KMS-11 (cell line): Measurements from ENCODE around the gene PAEP.

Experiments used
- H2AFZ ChIP-seq: fragments of 200-600 bp; sonication (generic); 2 replicates; pipeline ENCODE4 v1.6.1; 2016; ENCODE audit warnings: antibody characterized with exemption, mixed run types, low read depth
- H3K27ac ChIP-seq: fragments of 200-600 bp; sonication (generic); 2 replicates; pipeline ENCODE4 v1.6.1; 2016; ENCODE audit warnings: mild to moderate bottlenecking, mixed run types
- H3K27me3 ChIP-seq: fragments of 200-600 bp; sonication (generic); 2 replicates; pipeline ENCODE4 v1.6.1; 2017; ENCODE audit warnings: mild to moderate bottlenecking, low read depth, mixed run types, moderate library complexity; ENCODE audit not compliant: insufficient read depth
- H3K36me3 ChIP-seq: fragments of 200-600 bp; sonication (generic); 2 replicates; pipeline ENCODE4 v1.6.1; 2017; ENCODE audit warnings: mild to moderate bottlenecking, mixed run types; ENCODE audit not compliant: insufficient read depth
- H3K4me1 ChIP-seq: fragments of 200-600 bp; sonication (generic); 2 replicates; pipeline ENCODE4 v1.6.1; 2016; ENCODE audit warnings: mild to moderate bottlenecking, low read depth, mixed run types; ENCODE audit not compliant: poor library complexity, severe bottlenecking
- H3K4me2 ChIP-seq: fragments of 200-600 bp; sonication (generic); 2 replicates; pipeline ENCODE4 v1.7.0; 2016; ENCODE audit warnings: mild to moderate bottlenecking, mixed run types
- H3K4me3 ChIP-seq: fragments of 200-600 bp; sonication (generic); IDR thresholded peaks from 2 replicates; pipeline ENCODE4 v1.6.1; 2017; ENCODE audit warnings: low read depth, low read length, mixed read lengths; ENCODE audit not compliant: insufficient read depth
- H3K79me2 ChIP-seq: fragments of 200-600 bp; sonication (generic); 2 replicates; pipeline ENCODE4 v1.6.1; 2016; ENCODE audit warnings: low read depth, mixed run types; ENCODE audit not compliant: insufficient read depth
- H3K9ac ChIP-seq: fragments of 200-600 bp; sonication (generic); 2 replicates; pipeline ENCODE4 v1.6.1; 2016; ENCODE audit warnings: mild to moderate bottlenecking, mixed run types
- H4K20me1 ChIP-seq: fragments of 200-600 bp; sonication (generic); 2 replicates; pipeline ENCODE4 v1.6.1; 2016; ENCODE audit warnings: mild to moderate bottlenecking, mixed run types; ENCODE audit not compliant: insufficient read depth
- TF ChIP-seq, protein P1 (sequence below): fragments of 200-600 bp; sonication (generic); conservative IDR thresholded peaks from 2 replicates; pipeline ENCODE4 v1.6.1; 2017; ENCODE audit warnings: low read depth, mild to moderate bottlenecking, antibody characterized with exemption, low read length, moderate library complexity, mixed read lengths

PAEP gene

DNA sequence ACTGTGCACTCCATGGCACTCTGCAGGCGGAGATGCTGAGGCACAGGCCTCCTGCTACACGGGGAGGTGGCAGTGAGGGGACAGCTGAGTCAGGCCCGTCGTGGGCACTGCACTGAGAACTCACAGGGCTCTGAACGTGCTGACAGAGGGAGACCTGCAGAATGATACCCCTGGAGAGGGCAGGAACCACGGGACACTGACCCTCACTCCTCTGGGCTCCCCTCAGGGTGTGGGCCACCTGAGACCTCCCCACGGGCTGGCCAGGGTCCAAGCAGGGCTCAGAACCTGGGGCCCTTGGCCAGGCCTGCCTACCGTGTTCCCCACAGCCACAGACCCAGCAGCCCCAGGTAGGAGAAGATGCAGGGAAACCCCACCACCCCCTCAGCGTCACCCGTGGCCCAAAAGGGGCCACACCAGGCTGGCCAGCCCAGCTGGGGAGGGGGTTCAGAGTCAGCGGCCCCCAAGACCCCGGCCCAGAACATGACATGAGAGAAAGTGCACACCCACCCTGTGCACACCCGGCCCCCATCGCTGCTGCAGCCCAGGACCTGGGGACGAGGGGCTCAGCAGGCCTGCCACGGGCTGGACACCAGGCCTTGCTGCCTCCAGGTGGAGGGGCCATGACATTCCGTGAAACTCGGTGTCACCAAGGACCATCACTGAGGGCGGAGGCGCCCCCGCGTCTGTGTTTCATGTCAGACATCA is 46.9 kb downstream of the PAEP start:
- TF ChIP-seq, protein P1, sequence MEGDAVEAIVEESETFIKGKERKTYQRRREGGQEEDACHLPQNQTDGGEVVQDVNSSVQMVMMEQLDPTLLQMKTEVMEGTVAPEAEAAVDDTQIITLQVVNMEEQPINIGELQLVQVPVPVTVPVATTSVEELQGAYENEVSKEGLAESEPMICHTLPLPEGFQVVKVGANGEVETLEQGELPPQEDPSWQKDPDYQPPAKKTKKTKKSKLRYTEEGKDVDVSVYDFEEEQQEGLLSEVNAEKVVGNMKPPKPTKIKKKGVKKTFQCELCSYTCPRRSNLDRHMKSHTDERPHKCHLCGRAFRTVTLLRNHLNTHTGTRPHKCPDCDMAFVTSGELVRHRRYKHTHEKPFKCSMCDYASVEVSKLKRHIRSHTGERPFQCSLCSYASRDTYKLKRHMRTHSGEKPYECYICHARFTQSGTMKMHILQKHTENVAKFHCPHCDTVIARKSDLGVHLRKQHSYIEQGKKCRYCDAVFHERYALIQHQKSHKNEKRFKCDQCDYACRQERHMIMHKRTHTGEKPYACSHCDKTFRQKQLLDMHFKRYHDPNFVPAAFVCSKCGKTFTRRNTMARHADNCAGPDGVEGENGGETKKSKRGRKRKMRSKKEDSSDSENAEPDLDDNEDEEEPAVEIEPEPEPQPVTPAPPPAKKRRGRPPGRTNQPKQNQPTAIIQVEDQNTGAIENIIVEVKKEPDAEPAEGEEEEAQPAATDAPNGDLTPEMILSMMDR: no peak
- no peaks in the 10 kb centered on the region for H3K4me1 ChIP-seq
- no peak overlapping the region for H3K9ac ChIP-seq
- H4K20me1 ChIP-seq: no peaks in the 10 kb centered on the region
- H2AFZ ChIP-seq: no peak overlapping the region
- no peaks in the 10 kb centered on the region for H3K79me2 ChIP-seq
- H3K4me3 ChIP-seq: no peak overlapping the region
- no peaks in the 10 kb centered on the region for H3K36me3 ChIP-seq
- peaks cover 54% of the 10 kb centered on the region for H3K27me3 ChIP-seq
- H3K27ac ChIP-seq: no peak overlapping the region
- no peak overlapping the region for H3K4me2 ChIP-seq

DNA sequence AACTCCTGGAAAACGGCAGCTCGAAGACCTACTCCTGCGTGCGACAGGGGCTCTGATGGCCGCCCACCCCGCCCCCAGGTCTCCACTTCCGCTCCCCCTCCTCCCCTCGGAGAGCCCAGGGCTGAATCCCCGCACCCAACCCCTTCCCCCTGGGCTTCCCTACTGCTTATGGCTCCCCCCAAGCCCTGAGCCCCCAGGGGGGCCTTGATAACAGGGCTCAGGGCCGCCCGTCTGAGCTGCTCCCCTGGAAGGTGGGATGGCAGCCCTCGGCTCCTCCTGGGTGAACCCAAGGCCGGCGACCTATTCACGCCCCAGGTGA is 47.4 kb downstream of the PAEP start:
- Histone ChIP-seq H2AFZ (no peak overlapping the region), H3K27me3 (peaks cover 52% of the 10 kb centered on the region), H3K79me2 (no peaks in the 10 kb centered on the region), H3K4me1 (no peaks in the 10 kb centered on the region), H3K9ac (no peak overlapping the region), H4K20me1 (no peaks in the 10 kb centered on the region), H3K27ac (no peak overlapping the region), H3K4me2 (no peak overlapping the region), H3K36me3 (no peaks in the 10 kb centered on the region), H3K4me3 (no peak overlapping the region)
- TF ChIP-seq, protein P1: no peak

DNA sequence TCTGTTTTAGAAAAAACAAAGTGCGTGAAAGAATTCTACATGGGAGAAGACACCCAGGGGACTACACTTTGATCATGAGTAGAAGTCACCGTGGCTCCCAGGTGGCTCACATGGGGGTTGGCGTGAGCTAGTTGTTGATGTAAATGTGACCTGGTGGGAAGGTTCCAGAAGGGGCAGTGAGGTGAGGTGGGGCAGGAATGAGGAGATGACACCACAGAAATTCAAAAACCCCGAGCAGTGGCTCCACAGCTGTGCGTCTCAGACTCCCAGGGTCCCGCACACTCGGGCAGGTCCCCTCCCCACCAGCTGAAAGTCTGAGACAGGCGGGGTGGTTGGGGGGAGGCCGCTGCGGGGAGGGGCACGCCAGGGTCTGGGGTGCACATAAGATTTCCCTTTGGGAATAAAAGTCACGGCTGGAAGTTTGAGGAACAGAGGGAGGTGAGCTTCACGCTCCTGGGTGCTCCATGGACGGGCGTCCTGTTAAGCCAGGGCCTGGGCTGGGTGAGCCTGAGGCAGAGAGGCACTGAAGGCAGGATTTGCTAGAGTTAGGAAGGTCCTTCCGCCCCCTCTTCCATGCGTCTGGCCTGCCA is 47.9 kb downstream of the PAEP start:
- Histone ChIP-seq H3K27me3 (peaks cover 51% of the 10 kb centered on the region), H3K4me2 (no peak overlapping the region), H3K9ac (no peak overlapping the region), H3K4me1 (no peaks in the 10 kb centered on the region), H2AFZ (no peak overlapping the region), H3K27ac (no peak overlapping the region), H3K36me3 (no peaks in the 10 kb centered on the region), H3K4me3 (no peak overlapping the region), H4K20me1 (no peaks in the 10 kb centered on the region), H3K79me2 (no peaks in the 10 kb centered on the region)
- TF ChIP-seq, protein P1: no peak

DNA sequence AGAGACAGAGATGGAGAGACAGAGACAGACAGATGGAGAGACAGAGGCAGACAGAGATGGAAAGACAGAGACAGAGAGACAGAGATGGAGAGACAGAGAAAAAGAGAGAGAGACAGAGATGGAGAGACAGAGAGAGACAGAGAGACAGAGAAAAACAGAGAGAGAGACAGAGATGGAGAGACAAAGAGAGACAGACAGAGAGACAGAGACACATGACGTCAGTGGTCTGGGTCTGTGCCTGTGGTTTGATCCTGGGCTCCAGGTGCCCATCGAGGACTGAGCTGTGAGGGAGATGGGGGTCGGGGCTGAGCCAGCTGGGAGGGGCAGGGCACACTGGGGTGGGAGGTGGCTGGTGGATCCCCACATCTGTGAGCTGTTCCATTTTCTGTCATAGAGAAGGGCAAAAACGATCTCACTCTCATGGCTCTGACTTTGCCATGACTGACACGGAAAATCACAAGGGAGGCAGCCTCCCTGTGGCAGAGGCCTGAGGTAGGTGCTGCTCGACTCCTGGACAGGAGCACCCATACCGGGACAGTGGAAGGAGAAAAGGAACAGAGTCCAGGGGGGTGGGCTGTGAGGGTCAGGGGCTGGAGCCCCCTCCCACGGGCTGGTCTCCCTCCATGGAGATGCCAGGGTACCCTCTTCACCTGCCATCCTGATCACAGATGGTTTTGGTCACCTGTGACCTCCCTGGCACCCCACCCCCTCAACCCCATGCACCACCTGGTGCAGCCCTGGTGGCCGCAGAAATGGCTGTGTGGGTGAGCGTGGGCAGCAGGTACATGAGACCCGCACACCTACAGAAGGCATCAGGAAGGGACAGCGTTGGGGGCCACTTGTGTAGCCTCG is 49.0 kb downstream of the PAEP start:
- Histone ChIP-seq H3K27ac (no peak overlapping the region), H4K20me1 (no peaks in the 10 kb centered on the region), H3K36me3 (no peaks in the 10 kb centered on the region), H3K9ac (no peak overlapping the region), H3K79me2 (no peaks in the 10 kb centered on the region), H3K4me3 (no peak overlapping the region), H3K4me2 (no peak overlapping the region), H2AFZ (no peak overlapping the region), H3K27me3 (peaks cover 46% of the 10 kb centered on the region), H3K4me1 (no peaks in the 10 kb centered on the region)
- TF ChIP-seq, protein P1: no peak
